NCI-H2227 (cell line): Measurements from ENCODE around the gene TARDBP.
A peak's percentile ranks its signal among the peaks of the same experiment; 100 is the strongest.
"Not testable (repeated sequence)": the region's sequence is repeated elsewhere in the genome, so short reads cannot be mapped to it uniquely, and the experiment has no call there.

Source experiments
- DNase-seq: peaks from one replicate; lab custom pipeline; 2025; ENCODE audit not compliant: unreplicated experiment; lab: John Stamatoyannopoulos, UW

The TARDBP gene

GRCh38 chr1:11059155-11059967 lies 46.9 kb downstream of the TARDBP start:
- peak; percentile 69 for DNase-seq

DNA sequence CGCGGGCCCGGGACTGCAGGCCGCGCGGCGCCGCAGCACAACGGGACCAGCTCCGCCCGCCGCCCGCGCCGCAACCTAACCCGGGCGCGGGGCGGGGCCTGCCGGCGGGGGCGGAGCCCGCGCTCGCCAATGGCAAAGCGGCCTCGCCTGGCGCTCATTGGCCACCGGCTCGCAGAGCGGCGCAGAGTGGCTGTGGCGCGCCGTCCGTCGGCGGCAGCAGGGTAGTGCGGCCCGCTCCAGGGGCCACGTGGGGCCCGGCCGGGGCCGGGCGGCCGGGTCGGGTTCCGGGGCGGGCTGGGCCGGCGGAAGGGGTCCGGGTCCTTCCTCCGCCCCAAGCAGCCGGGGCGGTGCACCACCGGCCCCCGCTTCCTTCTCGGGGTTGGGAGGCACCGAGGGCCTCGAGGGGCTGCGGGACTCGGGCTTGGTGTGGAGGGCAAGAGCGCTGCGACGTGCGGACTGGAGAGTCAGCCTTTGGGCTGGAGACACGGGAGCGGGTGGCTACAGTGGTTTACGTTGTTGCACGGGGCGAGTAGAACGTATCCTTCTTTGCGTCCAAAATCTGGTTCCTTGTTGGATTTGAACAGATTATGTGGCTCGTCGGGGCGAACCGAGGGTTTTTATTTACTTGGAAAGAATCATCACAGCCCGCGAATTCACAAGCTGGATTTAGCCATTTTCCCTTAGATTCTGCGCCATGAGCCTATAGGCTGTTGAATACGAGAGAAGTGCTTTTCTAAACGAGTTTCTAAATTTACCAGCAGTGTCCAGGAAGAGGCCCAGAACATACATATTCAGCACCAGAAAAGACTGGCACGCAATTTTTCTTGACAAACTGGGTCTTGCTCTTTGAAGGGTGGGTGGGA lies 47.7 kb downstream of the TARDBP start, which contains the start of gene SRM:
TSS of gene SRM (minus strand) at position 51 of the 863 bp plus-strand sequence. CDS start 75 bp downstream, outside the sequence.
- DNase-seq, result peak; percentile 96

DNA sequence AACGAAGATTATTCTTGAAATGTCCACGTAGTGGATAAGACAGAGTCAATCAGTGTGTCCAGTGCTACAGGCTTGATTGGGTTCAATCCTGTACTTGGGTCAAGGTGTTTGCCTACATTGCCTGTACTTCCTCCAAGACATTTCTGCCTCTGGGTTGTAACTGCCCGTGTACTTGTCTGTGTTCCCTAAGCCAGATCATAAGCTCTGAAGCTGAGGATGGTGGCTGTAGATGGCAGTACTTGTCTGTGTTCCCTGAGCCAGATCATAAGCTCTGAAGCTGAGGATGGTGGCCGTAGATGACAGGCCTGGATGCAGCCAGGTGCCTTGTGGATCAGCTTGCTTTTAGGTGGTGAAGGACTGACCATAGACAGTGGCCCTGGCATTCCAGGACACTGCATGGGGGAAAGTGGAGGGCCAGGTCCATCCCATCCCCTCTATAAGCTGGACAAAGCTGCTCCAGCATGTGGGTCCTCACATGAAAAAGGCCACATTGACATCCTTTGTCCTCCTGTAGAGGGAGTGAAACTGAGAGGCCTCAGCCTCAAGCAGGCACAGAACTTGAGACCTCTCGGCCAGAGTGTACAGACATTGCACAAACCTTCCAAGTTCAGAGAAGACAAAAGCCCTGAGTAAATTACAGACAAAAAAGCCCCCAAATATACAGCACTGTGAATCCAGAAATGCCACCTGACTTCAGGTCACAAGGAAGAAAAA lies 49.4 kb downstream of the TARDBP start:
- DNase-seq, result no peak

- DNase-seq, result no peak
Observed at GRCh38 chr1:11062965-11063401, 50.5 kb downstream of the TARDBP start.

DNA sequence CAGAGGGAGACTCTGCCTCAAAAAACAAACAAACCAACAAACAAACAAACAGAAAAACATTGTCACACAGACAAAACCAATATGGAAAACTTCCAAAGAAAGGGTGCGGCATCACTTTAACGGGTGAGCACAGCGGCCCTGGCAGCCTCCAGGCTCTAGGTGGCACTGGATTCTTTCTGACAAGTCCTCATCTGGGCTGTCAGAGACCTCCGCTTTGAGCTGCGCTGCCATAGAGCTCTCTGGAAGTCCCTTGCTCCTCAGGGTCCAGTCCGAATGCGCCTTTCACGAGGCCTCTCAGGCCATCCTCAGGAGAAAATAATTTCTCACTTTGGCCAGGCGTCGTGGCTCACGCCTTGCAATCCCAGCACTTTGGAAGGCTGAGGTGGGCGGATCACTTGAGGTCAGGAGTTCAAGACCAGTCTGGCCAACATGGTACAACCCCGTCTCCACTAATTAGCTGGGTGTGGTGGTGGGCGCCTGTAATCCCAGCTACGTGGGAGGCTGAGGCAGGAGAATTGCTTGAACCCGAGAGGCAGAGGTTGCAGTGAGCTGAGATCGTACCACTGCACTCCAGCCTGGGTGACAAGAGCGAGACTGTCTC lies 51.6 kb downstream of the TARDBP start:
- peak; percentile 26 for DNase-seq

DNA sequence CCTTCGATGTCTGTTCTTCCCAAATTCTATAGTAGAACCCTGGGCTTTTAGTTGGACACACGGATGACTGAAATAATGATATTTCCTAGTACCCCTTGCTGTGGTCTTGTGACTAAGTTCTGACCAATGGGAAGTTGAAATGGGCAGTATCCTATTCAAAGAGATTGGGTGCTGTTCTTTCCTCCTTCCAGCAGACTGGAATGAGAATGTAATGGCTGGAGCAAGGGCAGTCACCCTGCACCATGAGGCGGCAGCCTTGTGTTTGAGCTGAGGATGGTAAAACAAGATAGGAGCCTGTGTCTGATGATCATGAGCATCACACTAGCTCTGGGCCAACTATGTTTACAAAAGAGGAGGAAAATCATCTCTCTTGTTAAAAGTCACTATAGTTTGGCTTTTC lies 52.5 kb downstream of the TARDBP start:
- no peak for DNase-seq

DNA sequence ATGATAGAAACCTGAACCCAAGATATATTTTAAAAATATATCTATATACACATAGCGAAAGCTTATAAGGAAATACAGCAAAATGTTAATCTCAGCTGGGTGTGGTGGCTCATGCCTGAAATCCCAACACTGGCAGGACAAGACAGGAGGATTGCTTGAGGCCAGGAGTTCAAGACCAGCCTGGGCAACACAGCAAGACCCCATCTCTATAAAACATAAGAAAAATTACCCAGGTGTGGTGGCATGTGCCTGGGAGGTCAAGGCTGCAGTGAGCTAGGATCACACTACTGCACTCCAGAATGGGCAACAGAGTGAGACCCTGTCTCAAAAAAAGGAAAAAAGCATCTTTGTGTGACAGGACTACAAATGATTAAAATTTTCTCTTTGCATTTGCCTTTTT lies 53.3 kb downstream of the TARDBP start:
- no peak for DNase-seq

DNA sequence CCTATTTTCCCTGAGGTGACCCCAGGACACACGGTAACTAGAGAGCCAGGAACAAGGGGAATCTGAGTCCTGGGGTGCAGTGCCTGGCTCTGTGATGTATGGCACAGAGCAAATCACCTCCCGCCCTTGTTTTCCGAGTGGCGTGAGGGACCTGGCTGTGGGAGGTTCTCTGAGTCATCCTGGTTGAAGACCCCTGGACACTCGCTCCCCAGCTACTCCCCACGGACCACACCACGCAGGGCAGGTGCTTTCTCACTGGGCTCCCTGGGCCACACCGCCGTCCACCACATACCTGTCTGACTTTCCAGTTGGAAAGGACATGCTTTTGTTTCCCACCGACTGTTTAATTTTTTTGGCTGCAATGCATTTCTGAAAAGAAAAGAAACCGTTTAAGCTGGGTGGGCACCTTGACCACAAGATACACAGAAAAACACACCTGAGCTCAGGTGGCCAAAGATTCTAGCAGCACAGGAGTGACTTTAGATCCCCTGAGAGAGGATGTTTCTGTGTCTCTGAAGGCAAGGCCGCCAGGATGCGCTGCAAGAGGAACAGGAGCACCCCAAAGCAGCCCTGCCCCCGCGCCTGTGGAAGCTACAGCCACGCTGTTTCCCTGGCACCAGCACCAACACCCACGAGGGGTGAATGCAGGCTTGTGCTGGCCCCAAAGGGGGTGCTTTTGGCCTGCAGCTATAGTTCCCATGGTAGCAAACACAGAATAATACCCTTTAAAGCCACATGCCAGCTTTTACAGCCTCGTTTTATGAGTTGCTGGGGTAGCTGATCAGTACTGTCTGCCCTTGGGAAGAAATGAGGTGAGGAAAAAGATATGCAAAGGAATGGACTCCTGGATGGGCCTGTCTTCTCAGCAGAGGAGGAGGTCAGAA lies 55.5 kb downstream of the TARDBP start:
- no peak for DNase-seq

DNA sequence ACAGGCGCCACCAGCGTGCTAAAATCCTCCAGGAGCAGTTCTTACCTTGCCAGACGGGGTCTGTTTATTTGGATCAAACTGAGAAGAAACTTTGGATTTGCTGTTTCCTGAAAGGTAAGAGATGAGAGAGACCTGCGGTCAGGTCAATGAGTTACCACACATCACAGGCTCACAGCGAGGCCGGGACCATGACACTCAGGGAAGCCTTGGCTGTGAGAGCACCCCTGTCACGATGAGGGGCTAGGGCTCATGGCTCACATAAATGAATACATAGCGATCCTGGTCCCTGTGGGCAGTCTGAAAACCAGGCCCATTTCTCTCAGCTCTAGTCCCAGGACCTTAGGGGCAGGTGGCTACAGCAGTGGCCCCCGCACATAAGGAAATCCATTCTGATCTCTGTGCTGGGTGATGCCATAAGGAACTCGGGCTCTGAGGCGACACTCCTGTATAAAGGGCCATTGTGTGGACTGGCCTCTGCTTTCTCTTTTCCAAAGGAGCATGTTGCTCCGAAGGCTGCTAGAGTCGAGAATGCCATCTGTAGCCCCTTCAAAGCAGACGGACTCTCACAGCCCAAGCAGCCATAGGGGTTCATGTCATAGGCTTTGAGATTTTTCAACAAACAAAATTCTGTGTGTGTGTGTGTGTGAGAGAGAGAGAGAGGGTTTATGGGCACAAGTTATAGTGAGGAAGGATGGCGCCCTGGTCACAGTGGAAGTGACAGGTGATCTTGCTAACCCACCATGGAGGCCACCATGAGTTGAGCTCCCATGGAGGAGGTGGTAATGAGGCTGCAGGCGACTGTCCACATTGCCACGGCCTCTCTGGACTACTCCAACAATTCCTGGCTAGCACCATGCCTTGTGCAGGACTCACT lies 56.4 kb downstream of the TARDBP start:
- no peak for DNase-seq

DNA sequence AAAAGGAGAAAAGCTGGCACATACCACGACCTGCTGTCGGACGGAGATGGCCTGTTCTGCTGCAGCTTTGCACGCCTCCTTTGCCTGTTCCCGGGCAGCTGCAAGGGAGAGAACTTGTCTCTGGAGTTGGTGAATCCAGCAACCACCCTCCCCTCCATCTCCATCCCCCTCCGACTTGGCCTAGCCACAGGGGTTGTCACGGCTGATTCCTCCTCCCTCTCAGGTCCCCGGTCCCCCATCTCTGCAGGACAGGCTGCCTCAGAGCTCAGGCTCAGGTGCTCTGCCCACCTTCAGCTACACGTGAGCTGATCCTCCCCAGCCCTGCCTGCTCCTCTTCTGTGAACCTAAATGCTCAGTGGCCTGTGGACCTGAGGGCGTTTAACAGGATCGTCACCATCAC lies 58.4 kb downstream of the TARDBP start:
- DNase-seq, result no peak

- no peak for DNase-seq
Observed at GRCh38 chr1:11071463-11072215, 59.2 kb downstream of the TARDBP start.

GRCh38 chr1:11072216-11072917 lies 59.9 kb downstream of the TARDBP start:
- no peak for DNase-seq

GRCh38 chr1:11073398-11073797 lies 60.9 kb downstream of the TARDBP start:
- not testable (repeated sequence) for DNase-seq
